GM19397 (cell line): ENCODE results near the gene NKTR.
"Not testable (repeated sequence)": the region's sequence is repeated elsewhere in the genome, so short reads cannot be mapped to it uniquely, and the experiment has no call there.

Experiments used
- ATAC-seq: cut with Tn5 transposase; IDR thresholded peaks from one replicate; pipeline ENCODE4 v1.9.1; 2021; ENCODE audit warnings: mild to moderate bottlenecking, moderate library complexity; ENCODE audit not compliant: unreplicated experiment

The NKTR gene

GRCh38 chr3:42600111-42600957, at the start of gene NKTR:
Gene NKTR, plus strand, starts transcription at chr3:42600686. Its CDS starts 321 bp downstream, at chr3:42601007.
- peak; percentile 89 for ATAC-seq

- ATAC-seq, result no peak
Observed at GRCh38 chr3:42552830-42553229, 47.7 kb upstream of the NKTR start.

GRCh38 chr3:42556089-42556632, 44.3 kb upstream of the NKTR start:
- peak; percentile 82 for ATAC-seq

GRCh38 chr3:42556817-42557216, 43.7 kb upstream of the NKTR start:
- not testable (repeated sequence) for ATAC-seq

GRCh38 chr3:42557854-42558253, 42.6 kb upstream of the NKTR start:
- ATAC-seq, result no peak

- no peak for ATAC-seq
Observed at GRCh38 chr3:42562047-42562907, 38.2 kb upstream of the NKTR start.

- no peak for ATAC-seq
Observed at GRCh38 chr3:42569593-42570142, 30.8 kb upstream of the NKTR start.

- ATAC-seq, result no peak
Observed at GRCh38 chr3:42572278-42572677, 28.2 kb upstream of the NKTR start.

- no peak for ATAC-seq
Observed at GRCh38 chr3:42575137-42575741, 25.2 kb upstream of the NKTR start.

GRCh38 chr3:42578054-42578453, 22.4 kb upstream of the NKTR start:
- no peak for ATAC-seq

- ATAC-seq, result not testable (repeated sequence)
Observed at GRCh38 chr3:42579346-42579745, 21.1 kb upstream of the NKTR start.

- ATAC-seq, result no peak
Observed at GRCh38 chr3:42581400-42581708, 19.1 kb upstream of the NKTR start.

GRCh38 chr3:42581709-42582473, 18.6 kb upstream of the NKTR start, which contains the start of gene SEC22C:
Gene SEC22C, minus strand, starts transcription at chr3:42581967. Its CDS starts 12,921 bp downstream, at chr3:42569046.
- ATAC-seq, result peak; percentile 93

- no peak for ATAC-seq
Observed at GRCh38 chr3:42582474-42583070, 17.9 kb upstream of the NKTR start.

GRCh38 chr3:42588625-42589024, 11.9 kb upstream of the NKTR start:
- no peak for ATAC-seq

GRCh38 chr3:42589382-42590109, 10.9 kb upstream of the NKTR start:
- ATAC-seq, result no peak

- no peak for ATAC-seq
Observed at GRCh38 chr3:42590989-42591756, 9.3 kb upstream of the NKTR start.

GRCh38 chr3:42591811-42592210, 8.7 kb upstream of the NKTR start:
- no peak for ATAC-seq
